Duodenal mucosa (tissue), 2 donors: ENCODE results near the gene NUDT16.
A peak's percentile ranks its signal among the peaks of the same experiment; 100 is the strongest.
"Not testable (repeated sequence)": the region's sequence is repeated elsewhere in the genome, so short reads cannot be mapped to it uniquely, and the experiment has no call there.

ENCODE experiments used
- H3K27ac ChIP-seq: one replicate; pipeline ENCODE4 v1.7.0; 2013; ENCODE audit warnings: low read depth, low read length
- H3K27me3 ChIP-seq, 2 donors: one replicate each; pipeline ENCODE4 v1.7.0; 2013; ENCODE audit warnings: low read length in 2 of 2, control low read depth in 1 of 2; ENCODE audit not compliant: insufficient read depth in 2 of 2, control insufficient read depth in 1 of 2
- H3K36me3 ChIP-seq, 2 donors: one replicate each; pipeline ENCODE4 v1.7.0; 2013; ENCODE audit warnings: low read length in 2 of 2, control low read depth in 1 of 2; ENCODE audit not compliant: insufficient read depth in 2 of 2, control insufficient read depth in 1 of 2
- H3K4me1 ChIP-seq, 2 donors: one replicate each; pipeline ENCODE4 v1.7.0; 2013; ENCODE audit warnings: low read length in 2 of 2, control low read depth in 1 of 2; ENCODE audit not compliant: insufficient read depth in 2 of 2, control insufficient read depth in 1 of 2
- H3K4me3 ChIP-seq, 2 donors: one replicate each; pipeline ENCODE4 v1.7.0; 2013; ENCODE audit warnings: low read length in 2 of 2, low read depth in 1 of 2
- H3K9ac ChIP-seq, 2 donors: one replicate each; pipeline ENCODE4 v1.7.0; 2013; ENCODE audit warnings: low read length in 2 of 2, low read depth in 1 of 2
- H3K9me3 ChIP-seq, 2 donors: one replicate each; pipeline ENCODE4 v1.7.0; 2013; ENCODE audit warnings: low read length in 2 of 2, control low read depth in 1 of 2; ENCODE audit not compliant: control insufficient read depth in 1 of 2

Gene NUDT16

DNA sequence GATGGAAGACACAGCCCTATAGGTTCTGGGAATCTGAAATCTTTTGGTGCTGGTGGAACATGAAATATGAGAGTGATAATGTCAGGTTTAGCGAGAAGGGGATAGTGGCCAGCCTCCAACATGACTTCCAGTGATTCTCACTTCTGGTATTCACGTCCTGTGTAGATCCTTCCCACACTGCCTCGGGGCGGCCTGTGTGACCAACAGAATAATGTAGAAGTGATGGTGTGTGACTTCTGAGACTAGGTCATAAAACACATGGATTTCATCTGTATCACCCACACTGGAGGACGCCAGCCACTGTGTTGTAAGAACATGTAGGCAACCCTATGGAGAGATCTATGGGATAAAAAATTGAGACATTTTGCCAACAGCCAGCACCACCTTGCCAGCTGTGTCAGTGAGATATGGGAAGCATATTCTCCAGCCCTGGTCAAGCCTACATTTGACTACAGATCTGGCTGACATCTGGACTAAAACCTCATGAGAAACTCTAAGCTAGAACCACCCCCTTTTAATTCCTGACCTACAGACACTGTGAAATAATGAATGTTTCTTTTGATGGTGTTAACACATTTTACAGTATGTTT lies 25.5 kb upstream of the NUDT16 start:
- Histone ChIP-seq H3K27ac (no peak overlapping the region), H3K36me3 (no peaks in the 10 kb centered on the region), H3K9ac (no peak overlapping the region), H3K4me1 (no peaks in the 10 kb centered on the region), H3K4me3 (no peak overlapping the region), H3K27me3 (no peaks in the 10 kb centered on the region), H3K9me3 (no peaks in the 10 kb centered on the region)

- Histone ChIP-seq H3K4me1 (peaks cover 1 to 4% of the 10 kb centered on the region in 2 donors), H3K9ac (no peak overlapping the region), H3K9me3 (no peaks in the 10 kb centered on the region), H3K27me3 (no peaks in the 10 kb centered on the region), H3K36me3 (no peaks in the 10 kb centered on the region), H3K27ac (no peak overlapping the region), H3K4me3 (no peak overlapping the region)
Measured at GRCh38 chr3:131357275-131357674, 24.3 kb upstream of the NUDT16 start.

- H3K9me3 ChIP-seq = no peaks in the 10 kb centered on the region
- H3K4me1 ChIP-seq = peaks cover 14 to 21% of the 10 kb centered on the region in 2 donors
- H3K9ac ChIP-seq = no peak overlapping the region
- no peaks in the 10 kb centered on the region for H3K27me3 ChIP-seq
- no peak overlapping the region for H3K27ac ChIP-seq
- H3K36me3 ChIP-seq = no peaks in the 10 kb centered on the region
- no peak overlapping the region for H3K4me3 ChIP-seq
Measured at GRCh38 chr3:131360191-131360755, 21.3 kb upstream of the NUDT16 start.

- Histone ChIP-seq H3K4me3 (peak overlapping the region; percentile 77 to 86), H3K9ac (peak overlapping the region in 1 of 2 donors; percentile 34), H3K4me1 (peaks cover 14 to 21% of the 10 kb centered on the region in 2 donors)
- not testable (repeated sequence) for H3K9me3 ChIP-seq, H3K27ac ChIP-seq, H3K36me3 ChIP-seq, H3K27me3 ChIP-seq
Measured at GRCh38 chr3:131361066-131361463, 20.5 kb upstream of the NUDT16 start.

DNA sequence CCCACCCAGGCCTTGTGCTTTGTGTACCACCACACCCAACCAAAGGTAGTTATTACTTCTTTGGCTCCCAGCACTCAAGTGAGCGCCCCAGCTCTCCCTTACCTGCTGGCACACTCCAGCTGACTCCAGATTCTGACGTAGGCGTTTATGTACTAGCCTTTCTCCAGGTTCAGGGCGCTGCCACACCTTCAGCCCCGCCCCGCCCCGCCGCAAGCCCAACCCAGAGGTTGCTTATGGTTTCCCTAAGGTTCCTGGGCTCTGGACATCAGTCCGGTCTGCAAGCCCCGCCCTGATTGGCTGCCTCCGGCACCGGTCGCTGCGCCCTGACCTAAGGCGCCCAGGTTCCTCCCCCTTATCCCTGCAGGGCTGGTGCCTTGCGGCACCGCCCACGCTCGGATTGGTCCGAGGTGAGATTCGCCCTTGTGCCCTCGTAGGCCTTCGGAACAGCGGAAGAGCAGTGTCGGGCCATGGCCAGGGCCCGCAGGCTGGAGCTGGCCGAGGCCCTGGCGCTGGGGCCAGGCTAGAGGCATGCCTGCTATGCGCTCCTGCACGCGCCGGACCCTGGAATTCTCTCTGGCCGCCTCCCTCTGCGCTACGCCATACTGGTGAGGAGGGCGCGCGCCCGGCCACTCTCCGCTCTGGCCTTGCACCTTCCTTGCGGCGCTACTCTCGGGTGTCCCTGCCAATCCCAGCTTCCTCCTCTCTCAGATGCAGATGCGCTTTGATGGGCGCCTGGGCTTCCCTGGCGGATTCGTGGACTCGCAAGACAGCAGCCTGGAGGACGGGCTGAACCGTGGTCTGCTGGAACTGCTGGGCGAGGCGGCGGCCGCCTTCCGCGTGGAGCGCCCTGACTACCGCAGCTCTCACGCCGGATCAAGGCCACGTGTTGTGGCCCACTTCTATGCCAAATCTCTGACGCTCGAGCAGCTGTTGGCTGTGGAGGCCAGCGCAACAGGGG lies 19.8 kb upstream of the NUDT16 start:
- Histone ChIP-seq H3K9me3 (no peaks in the 10 kb centered on the region), H3K4me3 (peak overlapping the region; percentile 77 to 86), H3K27me3 (no peaks in the 10 kb centered on the region), H3K36me3 (no peaks in the 10 kb centered on the region), H3K4me1 (peaks cover 14 to 21% of the 10 kb centered on the region in 2 donors), H3K27ac (peak overlapping the region; percentile 72), H3K9ac (peak overlapping the region; percentile 76 to 83)

- Histone ChIP-seq H3K9me3 (no peaks in the 10 kb centered on the region), H3K27ac (no peak overlapping the region), H3K4me1 (peaks cover 14 to 21% of the 10 kb centered on the region in 2 donors), H3K27me3 (no peaks in the 10 kb centered on the region), H3K36me3 (no peaks in the 10 kb centered on the region), H3K4me3 (peak overlapping the region; percentile 77 to 86), H3K9ac (peak overlapping the region in 1 of 2 donors; percentile 76)
Measured at GRCh38 chr3:131363275-131363674, 18.3 kb upstream of the NUDT16 start.

DNA sequence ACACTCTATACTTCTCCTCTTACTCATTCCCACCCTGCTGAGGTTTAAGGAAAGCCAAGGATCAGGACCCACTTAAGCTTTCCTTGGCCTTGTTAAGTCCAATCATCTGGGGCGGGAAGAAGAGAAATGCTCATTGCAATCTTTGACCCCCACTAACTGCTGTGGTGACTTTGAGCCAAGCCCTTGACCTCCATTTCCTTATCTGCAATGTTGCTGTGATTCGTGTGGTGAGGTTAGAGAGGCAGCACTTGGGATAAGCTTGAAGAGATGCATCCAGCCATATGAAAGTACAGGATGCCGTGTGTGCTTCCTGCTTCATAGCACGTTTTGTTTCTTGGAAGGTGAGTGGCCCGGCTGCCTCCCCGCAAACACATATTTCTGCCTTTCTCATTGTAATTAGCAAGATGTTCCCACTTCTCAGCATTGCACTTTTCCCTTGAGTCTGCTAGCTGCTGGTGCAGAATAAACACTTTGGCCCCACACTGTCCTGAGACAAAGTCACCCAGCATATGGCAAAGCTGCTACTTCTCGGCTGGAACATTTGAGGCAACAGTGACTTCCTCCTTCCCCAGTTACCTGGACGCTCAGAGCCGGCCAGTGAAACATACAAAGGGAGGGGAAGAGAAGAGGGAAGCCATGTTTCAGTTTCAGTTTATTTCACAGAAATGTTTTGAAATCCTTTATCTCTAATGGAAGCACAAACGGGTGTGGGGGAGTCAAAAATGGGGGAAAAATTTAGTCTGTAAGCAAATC lies 10.5 kb upstream of the NUDT16 start:
- Histone ChIP-seq H3K4me3 (no peak overlapping the region), H3K27me3 (no peaks in the 10 kb centered on the region), H3K9me3 (no peaks in the 10 kb centered on the region), H3K27ac (no peak overlapping the region), H3K4me1 (peaks cover 11 to 21% of the 10 kb centered on the region in 2 donors), H3K9ac (peak overlapping the region in 1 of 2 donors; percentile 37), H3K36me3 (peaks cover 10 to 20% of the 10 kb centered on the region in 2 donors)

DNA sequence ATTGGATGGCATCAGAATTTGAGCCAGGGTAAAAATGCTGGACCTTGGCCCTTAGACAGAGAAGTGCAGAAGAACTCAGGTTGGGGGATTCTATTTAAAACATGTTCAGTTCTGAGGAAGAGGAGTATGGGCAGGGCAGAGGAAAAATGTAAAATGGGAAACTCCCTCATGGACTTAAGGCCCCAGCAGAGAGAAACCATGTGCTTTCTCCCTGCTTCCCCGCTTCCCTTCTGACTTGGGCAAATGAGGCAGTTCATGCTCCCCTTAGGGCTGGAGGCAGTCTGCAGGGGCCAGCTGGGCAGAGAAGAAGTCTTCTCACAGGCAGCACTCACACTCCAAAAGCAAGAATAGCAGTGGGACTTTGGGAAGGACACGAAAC lies 9.9 kb upstream of the NUDT16 start:
- H3K36me3 ChIP-seq = peaks cover 14 to 24% of the 10 kb centered on the region in 2 donors
- peak overlapping the region in 1 of 2 donors; percentile 37 for H3K9ac ChIP-seq
- H3K27me3 ChIP-seq = no peaks in the 10 kb centered on the region
- no peak overlapping the region for H3K4me3 ChIP-seq
- H3K27ac ChIP-seq = no peak overlapping the region
- H3K9me3 ChIP-seq = no peaks in the 10 kb centered on the region
- peaks cover 11 to 21% of the 10 kb centered on the region in 2 donors for H3K4me1 ChIP-seq

DNA sequence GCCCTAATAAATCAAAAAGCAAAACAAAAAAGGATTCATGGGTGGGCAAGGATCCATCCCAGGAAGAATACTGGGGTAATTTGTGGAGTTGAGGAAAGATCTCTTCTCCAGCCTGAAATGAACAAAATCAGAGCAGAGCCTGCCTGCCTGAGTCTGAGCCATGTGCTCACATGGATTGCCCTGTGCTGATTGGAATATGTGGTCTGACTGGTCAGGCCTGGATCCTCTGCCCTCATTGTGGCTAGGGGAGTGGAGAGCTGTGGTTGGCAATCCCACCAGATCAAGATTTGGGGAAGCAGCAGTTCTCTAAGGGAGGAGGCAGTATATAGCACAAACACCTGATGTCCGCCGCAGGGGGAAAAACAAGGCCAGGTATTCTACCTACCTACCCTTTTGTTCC lies 6.8 kb upstream of the NUDT16 start:
- Histone ChIP-seq H3K9me3 (no peaks in the 10 kb centered on the region), H3K27me3 (no peaks in the 10 kb centered on the region), H3K27ac (no peak overlapping the region), H3K4me1 (peaks cover 11 to 25% of the 10 kb centered on the region in 2 donors), H3K4me3 (no peak overlapping the region), H3K36me3 (peaks cover 14 to 24% of the 10 kb centered on the region in 2 donors), H3K9ac (no peak overlapping the region)
